SK-N-SH (cell line): ENCODE data around the gene PDK2. TPM values are rescaled to one million over a fixed set of nuclear protein-coding genes. Genes with fewer than 3 reads are reported as not detected.

Source experiments
- CTCF ChIA-PET: fragments of 300-600, 350-600 bp; formaldehyde crosslinking; extraction: SDS; loops from one replicate; lab custom pipeline; 2021; lab: Yijun Ruan, JAX
- POLR2A ChIA-PET: fragments of 350-600 bp; sonication (Branson Sonifier 250); formaldehyde crosslinking; extraction: SDS; loops from one replicate; lab custom pipeline; 2020; ENCODE audit warnings: antibody characterized with exemption, inconsistent platforms; lab: Yijun Ruan, JAX
- DNase-seq: peaks from one replicate; pipeline ENCODE4 v3.0.0; 2012
- H2AFZ ChIP-seq: fragments of 200-600 bp; sonication (generic); 2 replicates; pipeline ENCODE4 v1.8.1; 2016; ENCODE audit warnings: antibody characterized with exemption, mild to moderate bottlenecking, low read depth
- H3F3A ChIP-seq: fragments of 200-600 bp; sonication (generic); replicated peaks from 2 replicates; pipeline ENCODE3; 2016; ENCODE audit warnings: antibody characterized with exemption, mild to moderate bottlenecking; ENCODE audit not compliant: insufficient read depth
- H3K27ac ChIP-seq, 2 experiments: fragments of 200-500 bp in 1 of 2; fragments of 200-600 bp in 1 of 2; sonication (Bioruptor generic) in 1 of 2; sonication (generic), shearing (Covaris generic) in 1 of 2; 2 replicates each; pipeline versions ENCODE4 v1.5.1 to v1.6.1; 2014 to 2016; ENCODE audit warnings: low read depth in 2 of 2, inconsistent platforms in 1 of 2, low read length in 1 of 2, mild to moderate bottlenecking in 1 of 2, mixed read lengths in 1 of 2
- H3K27me3 ChIP-seq: fragments of 200-600 bp; sonication (generic), shearing (Covaris generic); 2 replicates; pipeline ENCODE4 v1.6.1; 2016; ENCODE audit warnings: mixed run types; ENCODE audit not compliant: insufficient read depth
- H3K36me3 ChIP-seq, 2 experiments: fragments of 200-500 bp in 1 of 2; fragments of 200-600 bp in 1 of 2; sonication (Bioruptor generic) in 1 of 2; sonication (generic) in 1 of 2; replicated peaks in 1 of 2; 2 replicates each; pipeline versions ENCODE3 to v1.5.1; 2014 to 2016; ENCODE audit warnings: low read length in 1 of 2, mild to moderate bottlenecking in 1 of 2; ENCODE audit not compliant: insufficient read depth in 2 of 2, control insufficient read depth in 1 of 2
- H3K4me1 ChIP-seq, 2 experiments: fragments of 200-500 bp in 1 of 2; fragments of 200-600 bp in 1 of 2; sonication (Bioruptor generic) in 1 of 2; sonication (generic), shearing (Covaris generic) in 1 of 2; 2 replicates each; pipeline versions ENCODE4 v1.5.1 to v1.6.1; 2014 to 2016; ENCODE audit warnings: low read depth in 1 of 2, low read length in 1 of 2, mixed run types in 1 of 2; ENCODE audit not compliant: insufficient read depth in 2 of 2, control insufficient read depth in 1 of 2
- H3K4me2 ChIP-seq: fragments of 200-600 bp; sonication (generic), shearing (Covaris generic); 2 replicates; pipeline ENCODE4 v1.6.1; 2017; ENCODE audit warnings: mixed run types
- H3K4me3 ChIP-seq, 2 experiments: fragments of 200-500 bp in 1 of 2; fragments of 200-600 bp in 1 of 2; sonication (Bioruptor generic) in 1 of 2; sonication (generic), shearing (Covaris generic) in 1 of 2; 2 replicates each; pipeline versions ENCODE4 v1.5.1 to v1.8.1; 2014 to 2016; ENCODE audit warnings: low read depth in 2 of 2, inconsistent platforms in 1 of 2, low read length in 1 of 2, mild to moderate bottlenecking in 1 of 2, mixed read lengths in 1 of 2, moderate library complexity in 1 of 2
- H3K79me2 ChIP-seq: fragments of 200-600 bp; sonication (generic); 2 replicates; pipeline ENCODE4 v1.8.1; 2017; ENCODE audit warnings: mild to moderate bottlenecking; ENCODE audit not compliant: insufficient read depth
- H3K9ac ChIP-seq: fragments of 200-600 bp; sonication (generic); 2 replicates; pipeline ENCODE4 v1.6.1; 2017; ENCODE audit warnings: mixed run types
- H3K9me2 ChIP-seq: fragments of 200-600 bp; sonication (generic); 2 replicates; pipeline ENCODE4 v1.6.1; 2017; ENCODE audit warnings: mixed run types
- H3K9me3 ChIP-seq: fragments of 200-600 bp; sonication (generic); 2 replicates; pipeline ENCODE4 v1.6.1; 2017; ENCODE audit warnings: mixed run types, mild to moderate bottlenecking, moderate library complexity
- H4K20me1 ChIP-seq: fragments of 200-600 bp; sonication (generic); 2 replicates; pipeline ENCODE4 v1.6.1; 2017; ENCODE audit warnings: mild to moderate bottlenecking, mixed run types; ENCODE audit not compliant: insufficient read depth
- CHD2 ChIP-seq: fragments of 150-350 bp; IDR thresholded peaks from 2 replicates; pipeline ENCODE4 v1.6.1; 2018; ENCODE audit warnings: low read length; ENCODE audit not compliant: partially characterized antibody
- EZH2phosphoT487 ChIP-seq: fragments of 200-600 bp; sonication (generic); IDR thresholded peaks from 2 replicates; pipeline ENCODE4 v1.6.1; 2017; ENCODE audit warnings: low read depth, mixed run types, mild to moderate bottlenecking, antibody characterized with exemption, moderate library complexity, borderline replicate concordance
- FOXJ3 ChIP-seq: sonication (generic); formaldehyde crosslinking; IDR thresholded peaks from 2 replicates; pipeline ENCODE4 v1.5.1; 2020; ENCODE audit warnings: mild to moderate bottlenecking, missing genetic modification reagents
- GABPA ChIP-seq: IDR thresholded peaks from 2 replicates; pipeline ENCODE4 v1.4.0; 2012; ENCODE audit warnings: low read depth, mild to moderate bottlenecking
- MEF2A ChIP-seq: IDR thresholded peaks from 2 replicates; pipeline ENCODE4 v1.4.0; 2012; ENCODE audit warnings: low read depth, borderline replicate concordance
- RXRA ChIP-seq: IDR thresholded peaks from 2 replicates; pipeline ENCODE4 v1.4.0; 2012; ENCODE audit warnings: low read depth, mild to moderate bottlenecking, borderline replicate concordance
- TAF1 ChIP-seq: IDR thresholded peaks from 2 replicates; pipeline ENCODE4 v1.6.1; 2012; ENCODE audit warnings: low read depth, mild to moderate bottlenecking, low read length, moderate library complexity, borderline replicate concordance
- YY1 ChIP-seq: IDR thresholded peaks from 2 replicates; pipeline ENCODE4 v1.4.0; 2012; ENCODE audit warnings: low read depth, mild to moderate bottlenecking
- WGBS: methylation state at CpG from one replicate; pipeline ENCODE4 v1.1.6; 2017; ENCODE audit warnings: low lambda C conversion rate; 5-methylcytosine and 5-hydroxymethylcytosine counted together
- polyA plus RNA-seq, 3 experiments: library from polyadenylated mRNA; depleted of rRNA; stranded (reverse); fragments of >200 nt; gene quantifications; 2 replicates each; pipeline ENCODE4 v1.2.3, GENCODE V29; 2012
- TF ChIP-seq, protein P1 (sequence below): fragments of 200-600 bp; sonication (generic); IDR thresholded peaks from 2 replicates; pipeline ENCODE4 v1.6.1; 2017; ENCODE audit warnings: antibody characterized with exemption, mild to moderate bottlenecking, moderate library complexity
- TF ChIP-seq, protein P2 (sequence below): fragments of 150-350 bp; IDR thresholded peaks from 2 replicates; pipeline ENCODE4 v1.6.1; 2016; ENCODE audit warnings: mild to moderate bottlenecking, low read depth, low read length
- TF ChIP-seq, protein P3 (sequence below): IDR thresholded peaks from 2 replicates; pipeline ENCODE4 v1.4.0; 2012; ENCODE audit warnings: low read depth, borderline replicate concordance
- TF ChIP-seq, protein P4 (sequence below): IDR thresholded peaks from 2 replicates; pipeline ENCODE4 v1.6.1; 2012; ENCODE audit warnings: mild to moderate bottlenecking, low read depth, low read length, moderate library complexity

The PDK2 gene
- polyA plus RNA-seq, 1 of the 3 experiments (the other 2 are of a cell fraction) = 124 TPM

DNA sequence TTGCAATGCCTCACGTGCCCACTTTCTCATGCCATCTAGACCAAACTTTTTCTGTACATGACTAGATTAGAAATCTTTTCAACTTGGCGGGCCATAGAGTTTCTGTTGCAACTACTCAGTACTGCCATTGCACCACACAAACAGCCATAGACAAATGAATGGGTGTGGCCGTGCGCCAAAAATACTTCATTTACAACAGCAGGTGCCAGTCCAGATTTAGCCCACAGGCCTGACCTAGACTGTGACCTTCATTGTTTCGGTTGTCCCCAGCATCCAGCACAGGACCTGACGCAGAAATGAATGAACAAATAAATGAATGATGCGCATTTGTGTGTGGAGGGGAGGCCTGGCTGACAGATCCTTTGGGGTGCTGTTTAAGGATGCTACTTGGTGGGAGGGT lies 14.3 kb upstream of the PDK2 start (continued):
- TF ChIP-seq, protein P1, sequence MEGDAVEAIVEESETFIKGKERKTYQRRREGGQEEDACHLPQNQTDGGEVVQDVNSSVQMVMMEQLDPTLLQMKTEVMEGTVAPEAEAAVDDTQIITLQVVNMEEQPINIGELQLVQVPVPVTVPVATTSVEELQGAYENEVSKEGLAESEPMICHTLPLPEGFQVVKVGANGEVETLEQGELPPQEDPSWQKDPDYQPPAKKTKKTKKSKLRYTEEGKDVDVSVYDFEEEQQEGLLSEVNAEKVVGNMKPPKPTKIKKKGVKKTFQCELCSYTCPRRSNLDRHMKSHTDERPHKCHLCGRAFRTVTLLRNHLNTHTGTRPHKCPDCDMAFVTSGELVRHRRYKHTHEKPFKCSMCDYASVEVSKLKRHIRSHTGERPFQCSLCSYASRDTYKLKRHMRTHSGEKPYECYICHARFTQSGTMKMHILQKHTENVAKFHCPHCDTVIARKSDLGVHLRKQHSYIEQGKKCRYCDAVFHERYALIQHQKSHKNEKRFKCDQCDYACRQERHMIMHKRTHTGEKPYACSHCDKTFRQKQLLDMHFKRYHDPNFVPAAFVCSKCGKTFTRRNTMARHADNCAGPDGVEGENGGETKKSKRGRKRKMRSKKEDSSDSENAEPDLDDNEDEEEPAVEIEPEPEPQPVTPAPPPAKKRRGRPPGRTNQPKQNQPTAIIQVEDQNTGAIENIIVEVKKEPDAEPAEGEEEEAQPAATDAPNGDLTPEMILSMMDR = no peak
- TF ChIP-seq YY1 = no peak

DNA sequence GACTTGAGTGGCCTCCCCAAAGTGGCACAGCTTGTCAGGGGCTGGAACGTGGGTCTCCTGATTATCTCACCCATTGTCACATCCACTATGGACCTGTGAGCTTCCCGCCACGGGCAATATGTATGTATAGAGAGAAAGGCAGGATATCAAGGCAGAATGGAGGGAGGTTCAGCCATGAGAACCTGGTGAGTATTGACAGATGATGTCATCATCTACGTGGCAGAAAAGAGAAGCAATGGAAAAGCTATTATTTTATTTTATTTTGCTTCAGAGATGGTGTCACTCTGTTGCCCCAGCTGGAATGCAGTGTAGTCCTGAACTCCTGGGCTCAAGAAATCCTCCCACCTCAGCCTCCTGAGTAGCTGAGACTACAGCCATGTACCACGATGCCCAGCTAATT lies 13.4 kb upstream of the PDK2 start:
- Histone ChIP-seq H3K9me2 (no peaks in the 10 kb centered on the region), H3K9ac (no peak overlapping the region)
- no peak for TF ChIP-seq FOXJ3
- TF ChIP-seq, protein P2, sequence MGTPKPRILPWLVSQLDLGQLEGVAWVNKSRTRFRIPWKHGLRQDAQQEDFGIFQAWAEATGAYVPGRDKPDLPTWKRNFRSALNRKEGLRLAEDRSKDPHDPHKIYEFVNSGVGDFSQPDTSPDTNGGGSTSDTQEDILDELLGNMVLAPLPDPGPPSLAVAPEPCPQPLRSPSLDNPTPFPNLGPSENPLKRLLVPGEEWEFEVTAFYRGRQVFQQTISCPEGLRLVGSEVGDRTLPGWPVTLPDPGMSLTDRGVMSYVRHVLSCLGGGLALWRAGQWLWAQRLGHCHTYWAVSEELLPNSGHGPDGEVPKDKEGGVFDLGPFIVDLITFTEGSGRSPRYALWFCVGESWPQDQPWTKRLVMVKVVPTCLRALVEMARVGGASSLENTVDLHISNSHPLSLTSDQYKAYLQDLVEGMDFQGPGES = no peak
- no peak for TF ChIP-seq CHD2
- no peak for TF ChIP-seq TAF1
- TF ChIP-seq, protein P3, sequence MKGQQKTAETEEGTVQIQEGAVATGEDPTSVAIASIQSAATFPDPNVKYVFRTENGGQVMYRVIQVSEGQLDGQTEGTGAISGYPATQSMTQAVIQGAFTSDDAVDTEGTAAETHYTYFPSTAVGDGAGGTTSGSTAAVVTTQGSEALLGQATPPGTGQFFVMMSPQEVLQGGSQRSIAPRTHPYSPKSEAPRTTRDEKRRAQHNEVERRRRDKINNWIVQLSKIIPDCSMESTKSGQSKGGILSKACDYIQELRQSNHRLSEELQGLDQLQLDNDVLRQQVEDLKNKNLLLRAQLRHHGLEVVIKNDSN = no peak
- TF ChIP-seq MEF2A = no peak
- TF ChIP-seq EZH2phosphoT487 = no peak
- TF ChIP-seq RXRA = no peak
- TF ChIP-seq, protein P4, sequence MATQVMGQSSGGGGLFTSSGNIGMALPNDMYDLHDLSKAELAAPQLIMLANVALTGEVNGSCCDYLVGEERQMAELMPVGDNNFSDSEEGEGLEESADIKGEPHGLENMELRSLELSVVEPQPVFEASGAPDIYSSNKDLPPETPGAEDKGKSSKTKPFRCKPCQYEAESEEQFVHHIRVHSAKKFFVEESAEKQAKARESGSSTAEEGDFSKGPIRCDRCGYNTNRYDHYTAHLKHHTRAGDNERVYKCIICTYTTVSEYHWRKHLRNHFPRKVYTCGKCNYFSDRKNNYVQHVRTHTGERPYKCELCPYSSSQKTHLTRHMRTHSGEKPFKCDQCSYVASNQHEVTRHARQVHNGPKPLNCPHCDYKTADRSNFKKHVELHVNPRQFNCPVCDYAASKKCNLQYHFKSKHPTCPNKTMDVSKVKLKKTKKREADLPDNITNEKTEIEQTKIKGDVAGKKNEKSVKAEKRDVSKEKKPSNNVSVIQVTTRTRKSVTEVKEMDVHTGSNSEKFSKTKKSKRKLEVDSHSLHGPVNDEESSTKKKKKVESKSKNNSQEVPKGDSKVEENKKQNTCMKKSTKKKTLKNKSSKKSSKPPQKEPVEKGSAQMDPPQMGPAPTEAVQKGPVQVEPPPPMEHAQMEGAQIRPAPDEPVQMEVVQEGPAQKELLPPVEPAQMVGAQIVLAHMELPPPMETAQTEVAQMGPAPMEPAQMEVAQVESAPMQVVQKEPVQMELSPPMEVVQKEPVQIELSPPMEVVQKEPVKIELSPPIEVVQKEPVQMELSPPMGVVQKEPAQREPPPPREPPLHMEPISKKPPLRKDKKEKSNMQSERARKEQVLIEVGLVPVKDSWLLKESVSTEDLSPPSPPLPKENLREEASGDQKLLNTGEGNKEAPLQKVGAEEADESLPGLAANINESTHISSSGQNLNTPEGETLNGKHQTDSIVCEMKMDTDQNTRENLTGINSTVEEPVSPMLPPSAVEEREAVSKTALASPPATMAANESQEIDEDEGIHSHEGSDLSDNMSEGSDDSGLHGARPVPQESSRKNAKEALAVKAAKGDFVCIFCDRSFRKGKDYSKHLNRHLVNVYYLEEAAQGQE = no peak
- no peak for TF ChIP-seq GABPA
- TF ChIP-seq, all 33 proteins: peak for 0
- no peak overlapping the region for H3K4me3 ChIP-seq
- H3F3A ChIP-seq = peaks cover 94% of the 10 kb centered on the region
- H2AFZ ChIP-seq = no peak overlapping the region
- WGBS = 95% methylated on average over 5 of the region's 5 CpGs
- H3K79me2 ChIP-seq = peaks cover 48% of the 10 kb centered on the region
- H3K4me1 ChIP-seq = no peaks in the 10 kb centered on the region
- ChIA-PET CTCF (interaction anchor here (0.7 to 3.3 kb wide), 6 partner anchors 12 to 83 kb away, joined by 3 to 26 read pairs (median 4); no protein-coding TSS in a partner anchor), POLR2A (no interaction called here)
- H3K36me3 ChIP-seq = peaks cover 61 to 89% of the 10 kb centered on the region in 2 experiments
- no peaks in the 10 kb centered on the region for H3K9me3 ChIP-seq
- no peak for DNase-seq
- no peaks in the 10 kb centered on the region for H3K27me3 ChIP-seq
- no peak overlapping the region for H3K4me2 ChIP-seq
- H3K27ac ChIP-seq = peak overlapping the region in 1 of 2 experiments; percentile 32; a peak in 1 of 4 replicates
- peaks cover 72% of the 10 kb centered on the region for H4K20me1 ChIP-seq
